Measurements from ENCODE around the gene ZC3H8. TPM values are rescaled to one million over a fixed set of nuclear protein-coding genes. Genes with fewer than 3 reads are reported as not detected.

The ZC3H8 gene
- total RNA-seq, 1 experiment from 2014 or later, result 13.1 TPM

GRCh38 chr2:112174383-112174782, 80.5 kb downstream of the ZC3H8 start:
- TF ChIP-seq EZH2phosphoT487 (IDR thresholded peaks at IDR 0.05; ENCODE audit: borderline replicate concordance, low read length), result no peak
- no peak for TF ChIP-seq CTCF (conservative IDR thresholded peaks at IDR 0.05; ENCODE audit: low read depth, low read length)
- TF ChIP-seq EZH2 (IDR thresholded peaks at IDR 0.05; ENCODE audit: low read length, unreplicated experiment), result no peak
- CTCF ChIA-PET, result no interaction called here
- no peaks in the 10 kb centered on the region for H3K27me3 ChIP-seq (ENCODE audit: low read length)
- no peaks in the 10 kb centered on the region for H3K9me2 ChIP-seq (replicated peaks; ENCODE audit: low read length)
- POLR2A ChIA-PET (ENCODE audit: unreplicated experiment), result no interaction called here
- no peak for DNase-seq
- no peaks in the 10 kb centered on the region for H3K9me3 ChIP-seq (ENCODE audit: low read length)
- no peak overlapping the region for H2AFZ ChIP-seq (ENCODE audit: low read length)
- H3K4me2 ChIP-seq (ENCODE audit: low read length), result no peak overlapping the region
- BruUV-seq (replicated peaks), result no TSS peak
- no peak for ATAC-seq
- H4K20me1 ChIP-seq (ENCODE audit: low read length), result no peaks in the 10 kb centered on the region
- no peaks in the 10 kb centered on the region for H3F3A ChIP-seq (ENCODE audit: low read length, unreplicated experiment)
- H3K4me1 ChIP-seq (ENCODE audit: insufficient read depth, low read length), result no peaks in the 10 kb centered on the region
- intact Hi-C loops (cut with micrococcal nuclease), result no loop called here
- H3K36me3 ChIP-seq (ENCODE audit: low read depth, low read length), result no peaks in the 10 kb centered on the region
- no peak overlapping the region for H3K9ac ChIP-seq (ENCODE audit: low read length)
- no peak overlapping the region for H3K4me3 ChIP-seq (ENCODE audit: low read length)
- no peak overlapping the region for H3K27ac ChIP-seq (ENCODE audit: low read length)
- no peaks in the 10 kb centered on the region for H3K79me2 ChIP-seq (ENCODE audit: low read length)

GRCh38 chr2:112173646-112174319, 81.1 kb downstream of the ZC3H8 start:
- TF ChIP-seq EZH2phosphoT487 (IDR thresholded peaks at IDR 0.05; ENCODE audit: borderline replicate concordance, low read length) (no peak), CTCF (conservative IDR thresholded peaks at IDR 0.05; ENCODE audit: low read depth, low read length) (no peak), EZH2 (IDR thresholded peaks at IDR 0.05; ENCODE audit: low read length, unreplicated experiment) (no peak)
- no peak overlapping the region for H3K4me2 ChIP-seq (ENCODE audit: low read length)
- no peak overlapping the region for H2AFZ ChIP-seq (ENCODE audit: low read length)
- POLR2A ChIA-PET (ENCODE audit: unreplicated experiment), result no interaction called here
- H3K9me2 ChIP-seq (replicated peaks; ENCODE audit: low read length), result no peaks in the 10 kb centered on the region
- intact Hi-C loops (cut with micrococcal nuclease), result no loop called here
- H3K27ac ChIP-seq (ENCODE audit: low read length), result no peak overlapping the region
- H3K4me1 ChIP-seq (ENCODE audit: insufficient read depth, low read length), result no peaks in the 10 kb centered on the region
- no peaks in the 10 kb centered on the region for H3K9me3 ChIP-seq (ENCODE audit: low read length)
- ATAC-seq, result no peak
- CTCF ChIA-PET, result no interaction called here
- no peaks in the 10 kb centered on the region for H3K36me3 ChIP-seq (ENCODE audit: low read depth, low read length)
- no peak overlapping the region for H3K9ac ChIP-seq (ENCODE audit: low read length)
- H3K4me3 ChIP-seq (ENCODE audit: low read length), result no peak overlapping the region
- no peak for DNase-seq
- H3K27me3 ChIP-seq (ENCODE audit: low read length), result no peaks in the 10 kb centered on the region
- H3F3A ChIP-seq (ENCODE audit: low read length, unreplicated experiment), result no peaks in the 10 kb centered on the region
- H3K79me2 ChIP-seq (ENCODE audit: low read length), result no peaks in the 10 kb centered on the region
- no TSS peak for BruUV-seq (replicated peaks)
- H4K20me1 ChIP-seq (ENCODE audit: low read length), result no peaks in the 10 kb centered on the region

DNA sequence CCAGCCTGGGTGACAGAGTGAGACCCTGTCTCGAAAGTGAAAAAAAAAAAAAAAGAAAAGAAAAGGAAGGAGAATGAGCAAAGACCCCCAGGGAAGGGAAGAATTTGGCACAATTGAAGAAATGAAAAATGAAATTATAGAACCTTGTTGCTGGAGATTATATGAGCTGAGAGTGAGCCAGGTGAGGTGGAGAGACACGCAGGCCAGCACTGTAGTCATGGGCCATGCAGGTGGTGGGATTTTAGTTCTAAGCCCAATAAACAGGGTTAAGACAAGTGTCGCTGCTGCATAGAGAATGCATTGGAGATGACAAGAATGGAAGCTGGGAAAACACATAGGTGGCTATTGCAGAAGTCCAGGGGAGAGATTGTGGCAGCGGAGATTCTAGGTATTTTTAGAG, 84.3 kb downstream of the ZC3H8 start:
- ATAC-seq, result no peak
- TF ChIP-seq CTCF (conservative IDR thresholded peaks at IDR 0.05; ENCODE audit: low read depth, low read length) (no peak), EZH2 (IDR thresholded peaks at IDR 0.05; ENCODE audit: low read length, unreplicated experiment) (no peak), EZH2phosphoT487 (IDR thresholded peaks at IDR 0.05; ENCODE audit: borderline replicate concordance, low read length) (no peak)

More for the DNA sequence above, 84.3 kb downstream of the ZC3H8 start:
- H3F3A ChIP-seq (ENCODE audit: low read length, unreplicated experiment), result no peaks in the 10 kb centered on the region
- H3K9me2 ChIP-seq (replicated peaks; ENCODE audit: low read length), result no peaks in the 10 kb centered on the region
- H2AFZ ChIP-seq (ENCODE audit: low read length), result no peak overlapping the region
- no peaks in the 10 kb centered on the region for H3K4me1 ChIP-seq (ENCODE audit: insufficient read depth, low read length)
- intact Hi-C loops (cut with micrococcal nuclease), result no loop called here
- no peak overlapping the region for H3K27ac ChIP-seq (ENCODE audit: low read length)
- no peak overlapping the region for H3K4me3 ChIP-seq (ENCODE audit: low read length)
- no peaks in the 10 kb centered on the region for H4K20me1 ChIP-seq (ENCODE audit: low read length)
- no peak for DNase-seq
- H3K27me3 ChIP-seq (ENCODE audit: low read length), result no peaks in the 10 kb centered on the region
- H3K79me2 ChIP-seq (ENCODE audit: low read length), result no peaks in the 10 kb centered on the region
- H3K36me3 ChIP-seq (ENCODE audit: low read depth, low read length), result no peaks in the 10 kb centered on the region
- no TSS peak for BruUV-seq (replicated peaks)
- H3K9ac ChIP-seq (ENCODE audit: low read length), result no peak overlapping the region
- no peaks in the 10 kb centered on the region for H3K9me3 ChIP-seq (ENCODE audit: low read length)
- CTCF ChIA-PET, result no interaction called here
- POLR2A ChIA-PET (ENCODE audit: unreplicated experiment), result no interaction called here
- H3K4me2 ChIP-seq (ENCODE audit: low read length), result no peak overlapping the region
